ENCODE data around the gene NFILZ. TPM values are rescaled to one million over a fixed set of nuclear protein-coding genes. Genes with fewer than 3 reads are reported as not detected.

The NFILZ gene
- total RNA-seq = not detected

GRCh38 chr19:8629996-8630683 is at the start of gene NFILZ:
Gene NFILZ, plus strand, starts transcription at chr19:8630633. Its CDS starts 46,133 bp downstream, at chr19:8676766.

GRCh38 chr19:8610041-8610935 is 20.1 kb upstream of the NFILZ start, which contains the start of gene ADAMTS10:
Gene ADAMTS10, minus strand, starts transcription at chr19:8610715. Its CDS starts 5,005 bp downstream, at chr19:8605710.

Other genes starting within 250 kb of the NFILZ start
- 10 to 100 TPM; 89.4 to 97.0 TPM for gene RAB11B, start 240.3 kb upstream of the NFILZ start, total RNA-seq
- 10 to 100 TPM; 23.1 to 23.5 TPM for gene MARCHF2, start 217.3 kb upstream of the NFILZ start, total RNA-seq
- gene HNRNPM, start 185.7 kb upstream of the NFILZ start, total RNA-seq = 100 to 1,000 TPM; 216 to 222 TPM
- 1 to 10 TPM; 1.2 to 1.3 TPM for gene PRAM1, start 128.0 kb upstream of the NFILZ start, total RNA-seq
- gene ZNF414, start 116.5 kb upstream of the NFILZ start, total RNA-seq = 10 to 100 TPM; 40.1 to 45.5 TPM
- gene MYO1F, start 53.2 kb upstream of the NFILZ start, total RNA-seq = 100 to 1,000 TPM; 250 to 269 TPM
- 10 to 100 TPM; 19.3 to 24.7 TPM for gene ADAMTS10, start 19.9 kb upstream of the NFILZ start, total RNA-seq
- gene ACTL9, start 68.2 kb downstream of the NFILZ start, total RNA-seq = not detected
- not detected for gene OR2Z1, start 91.0 kb downstream of the NFILZ start, total RNA-seq
- 10 to 100 TPM; 27.2 to 30.1 TPM for gene ZNF558, start 201.7 kb downstream of the NFILZ start, total RNA-seq
- not detected for gene MBD3L1, start 201.7 kb downstream of the NFILZ start, total RNA-seq